ENCODE results near the gene MAP7D1.

GRCh38 chr1:36179220-36179600 is 23.2 kb downstream of the MAP7D1 start:
- TF ChIP-seq REST (IDR thresholded peaks at IDR 0.05; ENCODE audit: insufficient read depth in 1 of 2, low read depth in 2 of 2, low read length in 2 of 2) (no peak), POLR2AphosphoS5 (IDR thresholded peaks at IDR 0.05; ENCODE audit: low read depth, low read length) (no peak)

Measured in PFSK-1 (cell line).